SK-N-SH (cell line): ENCODE data around the gene AHCY. TPM values are rescaled to one million over a fixed set of nuclear protein-coding genes. Genes with fewer than 3 reads are reported as not detected.

ENCODE experiments used
- CTCF ChIA-PET: fragments of 300-600, 350-600 bp; formaldehyde crosslinking; extraction: SDS; loops from one replicate; lab custom pipeline; 2021; lab: Yijun Ruan, JAX
- POLR2A ChIA-PET: fragments of 350-600 bp; sonication (Branson Sonifier 250); formaldehyde crosslinking; extraction: SDS; loops from one replicate; lab custom pipeline; 2020; ENCODE audit warnings: antibody characterized with exemption, inconsistent platforms; lab: Yijun Ruan, JAX
- DNase-seq: peaks from one replicate; pipeline ENCODE4 v3.0.0; 2012
- H2AFZ ChIP-seq: fragments of 200-600 bp; sonication (generic); 2 replicates; pipeline ENCODE4 v1.8.1; 2016; ENCODE audit warnings: antibody characterized with exemption, mild to moderate bottlenecking, low read depth
- H3F3A ChIP-seq: fragments of 200-600 bp; sonication (generic); replicated peaks from 2 replicates; pipeline ENCODE3; 2016; ENCODE audit warnings: antibody characterized with exemption, mild to moderate bottlenecking; ENCODE audit not compliant: insufficient read depth
- H3K27ac ChIP-seq, 2 experiments: fragments of 200-500 bp in 1 of 2; fragments of 200-600 bp in 1 of 2; sonication (Bioruptor generic) in 1 of 2; sonication (generic), shearing (Covaris generic) in 1 of 2; 2 replicates each; pipeline versions ENCODE4 v1.5.1 to v1.6.1; 2014 to 2016; ENCODE audit warnings: low read depth in 2 of 2, inconsistent platforms in 1 of 2, low read length in 1 of 2, mild to moderate bottlenecking in 1 of 2, mixed read lengths in 1 of 2
- H3K27me3 ChIP-seq: fragments of 200-600 bp; sonication (generic), shearing (Covaris generic); 2 replicates; pipeline ENCODE4 v1.6.1; 2016; ENCODE audit warnings: mixed run types; ENCODE audit not compliant: insufficient read depth
- H3K36me3 ChIP-seq, 2 experiments: fragments of 200-500 bp in 1 of 2; fragments of 200-600 bp in 1 of 2; sonication (Bioruptor generic) in 1 of 2; sonication (generic) in 1 of 2; replicated peaks in 1 of 2; 2 replicates each; pipeline versions ENCODE3 to v1.5.1; 2014 to 2016; ENCODE audit warnings: low read length in 1 of 2, mild to moderate bottlenecking in 1 of 2; ENCODE audit not compliant: insufficient read depth in 2 of 2, control insufficient read depth in 1 of 2
- H3K4me1 ChIP-seq, 2 experiments: fragments of 200-500 bp in 1 of 2; fragments of 200-600 bp in 1 of 2; sonication (Bioruptor generic) in 1 of 2; sonication (generic), shearing (Covaris generic) in 1 of 2; 2 replicates each; pipeline versions ENCODE4 v1.5.1 to v1.6.1; 2014 to 2016; ENCODE audit warnings: low read depth in 1 of 2, low read length in 1 of 2, mixed run types in 1 of 2; ENCODE audit not compliant: insufficient read depth in 2 of 2, control insufficient read depth in 1 of 2
- H3K4me2 ChIP-seq: fragments of 200-600 bp; sonication (generic), shearing (Covaris generic); 2 replicates; pipeline ENCODE4 v1.6.1; 2017; ENCODE audit warnings: mixed run types
- H3K4me3 ChIP-seq, 2 experiments: fragments of 200-500 bp in 1 of 2; fragments of 200-600 bp in 1 of 2; sonication (Bioruptor generic) in 1 of 2; sonication (generic), shearing (Covaris generic) in 1 of 2; 2 replicates each; pipeline versions ENCODE4 v1.5.1 to v1.8.1; 2014 to 2016; ENCODE audit warnings: low read depth in 2 of 2, inconsistent platforms in 1 of 2, low read length in 1 of 2, mild to moderate bottlenecking in 1 of 2, mixed read lengths in 1 of 2, moderate library complexity in 1 of 2
- H3K79me2 ChIP-seq: fragments of 200-600 bp; sonication (generic); 2 replicates; pipeline ENCODE4 v1.8.1; 2017; ENCODE audit warnings: mild to moderate bottlenecking; ENCODE audit not compliant: insufficient read depth
- H3K9ac ChIP-seq: fragments of 200-600 bp; sonication (generic); 2 replicates; pipeline ENCODE4 v1.6.1; 2017; ENCODE audit warnings: mixed run types
- H3K9me2 ChIP-seq: fragments of 200-600 bp; sonication (generic); 2 replicates; pipeline ENCODE4 v1.6.1; 2017; ENCODE audit warnings: mixed run types
- H3K9me3 ChIP-seq: fragments of 200-600 bp; sonication (generic); 2 replicates; pipeline ENCODE4 v1.6.1; 2017; ENCODE audit warnings: mixed run types, mild to moderate bottlenecking, moderate library complexity
- H4K20me1 ChIP-seq: fragments of 200-600 bp; sonication (generic); 2 replicates; pipeline ENCODE4 v1.6.1; 2017; ENCODE audit warnings: mild to moderate bottlenecking, mixed run types; ENCODE audit not compliant: insufficient read depth
- CHD2 ChIP-seq: fragments of 150-350 bp; IDR thresholded peaks from 2 replicates; pipeline ENCODE4 v1.6.1; 2018; ENCODE audit warnings: low read length; ENCODE audit not compliant: partially characterized antibody
- CTCF ChIP-seq: fragments of 200-600 bp; sonication (generic); IDR thresholded peaks from 2 replicates; pipeline ENCODE4 v1.6.1; 2017; ENCODE audit warnings: antibody characterized with exemption, mild to moderate bottlenecking, moderate library complexity
- ELF1 ChIP-seq: IDR thresholded peaks from 2 replicates; pipeline ENCODE4 v1.4.0; 2012
- GABPA ChIP-seq: IDR thresholded peaks from 2 replicates; pipeline ENCODE4 v1.4.0; 2012; ENCODE audit warnings: low read depth, mild to moderate bottlenecking
- MEF2A ChIP-seq: IDR thresholded peaks from 2 replicates; pipeline ENCODE4 v1.4.0; 2012; ENCODE audit warnings: low read depth, borderline replicate concordance
- RAD21 ChIP-seq: IDR thresholded peaks from 2 replicates; pipeline ENCODE4 v1.6.1; 2012; ENCODE audit warnings: mild to moderate bottlenecking, low read length
- TEAD4 ChIP-seq: IDR thresholded peaks from 2 replicates; pipeline ENCODE4 v1.4.0; 2012; ENCODE audit warnings: mild to moderate bottlenecking, borderline replicate concordance; ENCODE audit not compliant: insufficient read depth
- USF2 ChIP-seq: fragments of 150-350 bp; IDR thresholded peaks from 2 replicates; pipeline ENCODE4 v1.6.1; 2017; ENCODE audit warnings: antibody characterized with exemption, low read length, low read depth, borderline replicate concordance
- WGBS: methylation state at CpG from one replicate; pipeline ENCODE4 v1.1.6; 2017; ENCODE audit warnings: low lambda C conversion rate; 5-methylcytosine and 5-hydroxymethylcytosine counted together
- polyA plus RNA-seq, 3 experiments: library from polyadenylated mRNA; depleted of rRNA; stranded (reverse); fragments of >200 nt; gene quantifications; 2 replicates each; pipeline ENCODE4 v1.2.3, GENCODE V29; 2012

AHCY gene
- polyA plus RNA-seq, 1 of the 3 experiments (the other 2 are of a cell fraction) = 196 TPM

- no peak overlapping the region for H3K9ac ChIP-seq
- ChIA-PET CTCF (interaction anchor here (1.1 to 1.2 kb wide), 2 partner anchors 8 to 218 kb away, joined by 3 to 8 read pairs; no protein-coding TSS in a partner anchor), POLR2A (no interaction called here)
- no peaks in the 10 kb centered on the region for H4K20me1 ChIP-seq
- H2AFZ ChIP-seq = no peak overlapping the region
- no peak overlapping the region for H3K27ac ChIP-seq
- no peak for TF ChIP-seq GABPA
- no peaks in the 10 kb centered on the region for H3K9me2 ChIP-seq
- whole genome bisulfite sequencing = 54% methylated on average over 3 of the region's 3 CpGs
- no peak overlapping the region for H3K4me2 ChIP-seq
- H3K36me3 ChIP-seq = no peaks in the 10 kb centered on the region
- H3K27me3 ChIP-seq = no peaks in the 10 kb centered on the region
- peaks cover 0 to 4% of the 10 kb centered on the region in 2 experiments; a peak in 1 of 4 replicates for H3K4me1 ChIP-seq
- DNase-seq = no peak
- no peaks in the 10 kb centered on the region for H3F3A ChIP-seq
- no peaks in the 10 kb centered on the region for H3K9me3 ChIP-seq
- H3K4me3 ChIP-seq = no peak overlapping the region
- no peaks in the 10 kb centered on the region for H3K79me2 ChIP-seq
These were observed 17.7 kb upstream of the AHCY start for GRCh38 chr20:34320861-34321260.

- CTCF ChIA-PET = interaction anchor here (0.7 to 2.5 kb wide), 4 partner anchors 112 to 204 kb away, joined by 3 to 8 read pairs (median 5); no protein-coding TSS in a partner anchor
- DNase-seq = no peak
These were observed 15.7 kb upstream of the AHCY start for GRCh38 chr20:34318609-34319443.

More at GRCh38 chr20:34318609-34319443, 15.7 kb upstream of the AHCY start:
- WGBS = 87% methylated on average over 4 of the region's 4 CpGs
- POLR2A ChIA-PET = no interaction called here
- Histone ChIP-seq H4K20me1 (no peaks in the 10 kb centered on the region), H3F3A (no peaks in the 10 kb centered on the region), H3K27me3 (no peaks in the 10 kb centered on the region), H3K4me2 (no peak overlapping the region), H3K9me3 (no peaks in the 10 kb centered on the region), H2AFZ (no peak overlapping the region), H3K36me3 (no peaks in the 10 kb centered on the region), H3K9me2 (no peaks in the 10 kb centered on the region), H3K27ac (no peak overlapping the region), H3K79me2 (no peaks in the 10 kb centered on the region), H3K9ac (no peak overlapping the region), H3K4me3 (no peak overlapping the region), H3K4me1 (peaks cover 0 to 4% of the 10 kb centered on the region in 2 experiments; a peak in 1 of 4 replicates)
- TF ChIP-seq MEF2A = no peak
- no peak for TF ChIP-seq ELF1
- no peak for TF ChIP-seq GABPA
- TF ChIP-seq CTCF = no peak
- no peak for TF ChIP-seq USF2
- TF ChIP-seq CHD2 = no peak
- no peak for TF ChIP-seq RAD21
- TF ChIP-seq TEAD4 = no peak
